Measurements from ENCODE around the gene TTL. TPM values are rescaled to one million over a fixed set of nuclear protein-coding genes. Genes with fewer than 3 reads are reported as not detected.
"Not testable (repeated sequence)": the region's sequence is repeated elsewhere in the genome, so short reads cannot be mapped to it uniquely, and the experiment has no call there.

Gene TTL
- total RNA-seq, 1 experiment from 2014 or later = 58.9 TPM

- H3K27ac Mint-ChIP-seq; H3T11ph ChIP-seq (ENCODE audit: low read length); H3K14ac ChIP-seq (ENCODE audit: insufficient read depth, low read length); H3K27me3 Mint-ChIP-seq (ENCODE audit: low read depth); H3K9me3 ChIP-seq (ENCODE audit: control insufficient read depth, low read depth, low read length); H2BK12ac ChIP-seq (ENCODE audit: insufficient read length, low read depth, low read length); H3K56ac ChIP-seq (ENCODE audit: insufficient read length, low read depth, low read length); H2AFZ ChIP-seq (ENCODE audit: low read length); H4K91ac ChIP-seq (ENCODE audit: insufficient read length, low read depth, low read length); H2BK5ac ChIP-seq (ENCODE audit: insufficient read length, low read length); H4K5ac ChIP-seq (ENCODE audit: insufficient read length, low read depth, low read length); H3K27ac ChIP-seq (ENCODE audit: insufficient read length, low read depth, low read length); H3K23ac ChIP-seq (ENCODE audit: insufficient read length, low read depth, low read length); H3K79me2 ChIP-seq (ENCODE audit: insufficient read depth, low read length); H3K4me3 Mint-ChIP-seq; H2BK120ac ChIP-seq (ENCODE audit: low read depth, low read length, poor library complexity, severe bottlenecking); DNase-seq; H3K27me3 ChIP-seq (ENCODE audit: insufficient read depth, low read length); H3K9me3 Mint-ChIP-seq; H3K23me2 ChIP-seq (ENCODE audit: insufficient read length, low read depth, low read length, poor library complexity, severe bottlenecking); H3K18ac ChIP-seq (ENCODE audit: insufficient read length, low read depth, low read length); H4K20me1 ChIP-seq (ENCODE audit: control insufficient read depth, insufficient read depth, insufficient read length); H2BK20ac ChIP-seq (ENCODE audit: low read depth, low read length, poor library complexity, severe bottlenecking); H3K79me1 ChIP-seq (ENCODE audit: insufficient read depth, low read depth, low read length, poor library complexity, severe bottlenecking); H3K4ac ChIP-seq (ENCODE audit: low read depth, low read length); H3K4me1 Mint-ChIP-seq; H2AK5ac ChIP-seq (ENCODE audit: insufficient read length, low read length); H4K8ac ChIP-seq (replicated peaks; ENCODE audit: insufficient read length, low read depth, low read length); H3K4me1 ChIP-seq (ENCODE audit: insufficient read depth, low read length); H3K4me2 ChIP-seq (ENCODE audit: insufficient read depth, insufficient read length, low read length); H2BK15ac ChIP-seq (ENCODE audit: low read depth, low read length); H3K9ac ChIP-seq (ENCODE audit: extremely low read depth, insufficient read length, low read length): not testable (repeated sequence)
- TF ChIP-seq CTCF (conservative IDR thresholded peaks at IDR 0.05) = peak; percentile 36
- peaks cover 5 to 16% (median 14%) of the 10 kb centered on the region in 3 experiments; a peak in 6 of 7 replicates for H3K36me3 Mint-ChIP-seq (ENCODE audit: insufficient read depth in 1 of 3, low read depth in 3 of 3)
- WGBS (ENCODE audit: extremely low coverage, insufficient read length, low lambda C conversion rate) = no CpG with 5 or more reads among the region's 4 CpGs
These were observed 13.9 kb downstream of the TTL start for GRCh38 chr2:112495878-112496277.

Data from H9 (cell line).